ENCODE measurements around the gene SLCO2B1. TPM values are rescaled to one million over a fixed set of nuclear protein-coding genes. Genes with fewer than 3 reads are reported as not detected.

The SLCO2B1 gene
- total RNA-seq (2022; extraction: Qiagen RNA extraction), result 3.4 to 4.5 TPM (median 3.5 TPM) in 5 replicates

DNA sequence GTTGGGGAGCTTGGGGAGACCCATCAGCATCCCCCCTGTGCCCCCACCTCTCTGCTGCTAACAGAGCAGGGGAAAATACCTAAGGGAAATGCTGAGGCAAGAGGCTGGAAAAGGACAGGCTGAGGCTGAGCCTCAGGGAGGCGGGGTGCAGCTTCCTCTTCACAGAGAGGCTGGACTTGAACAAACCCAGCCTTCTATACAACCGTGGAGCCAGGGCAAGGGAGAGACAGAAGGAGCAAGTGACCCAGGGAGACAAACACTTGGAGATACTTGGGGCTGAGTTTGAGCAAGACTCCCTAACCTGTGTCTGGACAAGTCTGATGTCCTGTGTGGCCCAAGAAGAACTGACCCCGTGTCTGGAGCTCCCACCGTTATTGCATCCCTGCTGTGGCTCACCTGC is at the start of gene SLCO2B1:
TSS of gene SLCO2B1 (plus strand) at position 229 of the 400 bp plus-strand sequence. CDS start 275 bp downstream, outside the sequence.

GRCh38 chr11:75240311-75241035 is 89.6 kb downstream of the SLCO2B1 start, which contains the start of gene TPBGL:
Gene TPBGL, plus strand, starts transcription at chr11:75240774. Its CDS starts 276 bp downstream, at chr11:75241050.

Other genes starting within 250 kb of the SLCO2B1 start
- 4.9 to 6.9 TPM (median 6.4 TPM) in 5 replicates for gene XRRA1, start 202.0 kb upstream of the SLCO2B1 start, total RNA-seq (2022; extraction: Qiagen RNA extraction)
- 223 to 297 TPM (median 248 TPM) in 5 replicates for gene SPCS2, start 201.8 kb upstream of the SLCO2B1 start, total RNA-seq (2022; extraction: Qiagen RNA extraction)
- 3.2 to 5.0 TPM (median 3.9 TPM) in 5 replicates for gene NEU3, start 162.2 kb upstream of the SLCO2B1 start, total RNA-seq (2022; extraction: Qiagen RNA extraction)
- gene OR2AT4, start 54.2 kb upstream of the SLCO2B1 start, total RNA-seq (2022; extraction: Qiagen RNA extraction), result not detected in 5 replicates
- gene TPBGL, start 89.7 kb downstream of the SLCO2B1 start, total RNA-seq (2022; extraction: Qiagen RNA extraction), result 0.16 to 0.26 TPM (median 0.19 TPM) in 5 replicates
- 16.2 to 30.9 TPM (median 29.5 TPM) in 5 replicates for gene ARRB1, start 200.6 kb downstream of the SLCO2B1 start, total RNA-seq (2022; extraction: Qiagen RNA extraction)
- gene RPS3, start 248.4 kb downstream of the SLCO2B1 start, total RNA-seq (2022; extraction: Qiagen RNA extraction), result 3,250 to 4,590 TPM (median 3,325 TPM) in 5 replicates